MM.1S (cell line): ENCODE results near the gene ACOD1.
"Not testable (repeated sequence)": the region's sequence is repeated elsewhere in the genome, so short reads cannot be mapped to it uniquely, and the experiment has no call there.

Experiments
- DNase-seq: peaks from one replicate; pipeline ENCODE4 v3.0.0-alpha.2; 2015
- H2AFZ ChIP-seq: fragments of 300-600 bp; sonication (generic); 2 replicates; pipeline ENCODE4 v1.6.0; 2016; ENCODE audit warnings: antibody characterized with exemption, low read length
- H3F3A ChIP-seq: fragments of 300-600 bp; sonication (generic); 2 replicates; pipeline ENCODE4 v1.6.1; 2016; ENCODE audit warnings: mild to moderate bottlenecking, antibody characterized with exemption, low read length, moderate library complexity, mixed read lengths; ENCODE audit not compliant: insufficient read depth
- H3K27ac ChIP-seq: fragments of 300-600 bp; sonication (generic); 2 replicates; pipeline ENCODE4 v1.5.1; 2016; ENCODE audit warnings: mild to moderate bottlenecking, low read length
- H3K27me3 ChIP-seq: fragments of 300-600 bp; sonication (generic); replicated peaks from 2 replicates; pipeline ENCODE4 v1.6.0; 2016; ENCODE audit warnings: low read length; ENCODE audit not compliant: insufficient read depth
- H3K36me3 ChIP-seq: fragments of 300-600 bp; sonication (generic); replicated peaks from 2 replicates; pipeline ENCODE4 v1.6.1; 2016; ENCODE audit warnings: mild to moderate bottlenecking, low read length, mixed read lengths; ENCODE audit not compliant: insufficient read depth
- H3K4me1 ChIP-seq: fragments of 300-600 bp; sonication (generic); 2 replicates; pipeline ENCODE4 v1.6.1; 2016; ENCODE audit warnings: low read length, mixed read lengths
- H3K4me2 ChIP-seq: fragments of 300-600 bp; sonication (generic); 2 replicates; pipeline ENCODE4 v1.6.0; 2016; ENCODE audit warnings: low read depth, low read length
- H3K4me3 ChIP-seq: fragments of 300-600 bp; sonication (generic); 2 replicates; pipeline ENCODE4 v1.5.1; 2016; ENCODE audit warnings: low read length, mixed read lengths
- H3K79me2 ChIP-seq: fragments of 300-600 bp; sonication (generic); 2 replicates; pipeline ENCODE4 v1.6.1; 2016; ENCODE audit warnings: mixed run types, low read length, mixed read lengths
- H3K9ac ChIP-seq: fragments of 300-600 bp; sonication (generic); 2 replicates; pipeline ENCODE4 v1.6.1; 2016; ENCODE audit warnings: low read length, mixed read lengths
- H3K9me2 ChIP-seq: fragments of 300-600 bp; sonication (generic); replicated peaks from 2 replicates; pipeline ENCODE4 v1.6.1; 2016; ENCODE audit warnings: mild to moderate bottlenecking, low read length, mixed read lengths; ENCODE audit not compliant: insufficient read depth
- H3K9me3 ChIP-seq: fragments of 300-600 bp; sonication (generic); replicated peaks from 2 replicates; pipeline ENCODE4 v1.6.1; 2016; ENCODE audit warnings: mild to moderate bottlenecking, low read length, mixed read lengths; ENCODE audit not compliant: insufficient read depth
- H4K20me1 ChIP-seq: fragments of 300-600 bp; sonication (generic); 2 replicates; pipeline ENCODE4 v1.6.1; 2016; ENCODE audit warnings: mild to moderate bottlenecking, low read length, moderate library complexity, mixed read lengths; ENCODE audit not compliant: insufficient read depth
- CTCF ChIP-seq: fragments of 300-600 bp; sonication (generic); IDR thresholded peaks from 2 replicates; pipeline ENCODE4 v1.5.1; 2016; ENCODE audit warnings: antibody characterized with exemption, low read length, mixed read lengths
- EZH2 ChIP-seq: fragments of 300-600 bp; sonication (generic); optimal IDR thresholded peaks from 2 replicates; pipeline ENCODE3; 2017; ENCODE audit warnings: low read depth, mild to moderate bottlenecking, antibody characterized with exemption, low read length, mixed read lengths
- EZH2phosphoT487 ChIP-seq: fragments of 300-600 bp; sonication (generic); IDR thresholded peaks from 2 replicates; pipeline ENCODE4 v1.6.1; 2018; ENCODE audit warnings: antibody characterized with exemption, low read length

ACOD1 gene

GRCh38 chr13:76917095-76917494 is 31.2 kb upstream of the ACOD1 start:
- Histone ChIP-seq H3K9me3 (no peaks in the 10 kb centered on the region), H3K4me3 (no peak overlapping the region), H3K9ac (no peak overlapping the region), H3K4me1 (no peaks in the 10 kb centered on the region), H4K20me1 (no peaks in the 10 kb centered on the region), H3K4me2 (no peak overlapping the region), H3K9me2 (no peaks in the 10 kb centered on the region), H3K79me2 (no peaks in the 10 kb centered on the region), H3K27me3 (no peaks in the 10 kb centered on the region), H3K36me3 (no peaks in the 10 kb centered on the region), H2AFZ (no peak overlapping the region), H3K27ac (no peak overlapping the region), H3F3A (no peaks in the 10 kb centered on the region)
- no peak for DNase-seq
- TF ChIP-seq CTCF (no peak), EZH2phosphoT487 (no peak), EZH2 (no peak)

DNA sequence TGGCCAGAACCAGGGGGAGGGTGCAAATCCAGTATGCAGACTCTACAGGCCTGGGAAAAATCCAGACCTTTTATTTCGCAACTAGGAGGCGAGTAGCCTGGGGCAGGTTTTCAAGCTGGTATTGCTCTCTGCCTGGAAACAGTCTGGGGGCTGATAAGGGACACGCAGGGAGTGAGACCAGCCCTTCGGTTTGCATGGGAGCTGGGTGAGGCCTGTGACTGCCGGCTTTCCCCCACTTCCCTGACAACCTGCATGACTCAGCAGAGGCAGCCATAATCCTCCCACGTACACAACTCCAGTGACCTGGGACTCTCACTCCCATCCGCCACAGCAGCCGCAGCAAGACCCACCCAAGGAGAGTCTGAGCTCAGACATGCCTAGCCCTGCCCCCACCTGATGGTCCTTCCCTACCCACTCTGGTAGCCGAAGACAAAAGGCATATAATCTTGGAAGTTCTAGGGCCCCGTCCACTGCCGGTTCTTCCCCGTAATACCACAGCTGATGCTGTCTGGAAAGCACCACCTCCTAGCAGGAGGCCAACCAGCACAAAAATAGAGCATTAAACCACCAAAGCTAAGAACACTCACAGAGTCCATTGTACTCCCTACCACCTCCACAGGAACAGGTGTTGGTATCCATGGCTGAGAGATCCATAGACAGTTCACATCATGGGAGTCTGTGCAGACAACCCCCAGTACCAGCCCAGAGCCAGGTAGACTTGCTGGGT is 30.4 kb upstream of the ACOD1 start:
- H3K27ac ChIP-seq, DNase-seq, H2AFZ ChIP-seq, H3K4me2 ChIP-seq, H3K4me3 ChIP-seq, H3K36me3 ChIP-seq, H3K79me2 ChIP-seq, H3K27me3 ChIP-seq, H4K20me1 ChIP-seq, H3K9me2 ChIP-seq, H3F3A ChIP-seq, H3K9ac ChIP-seq, H3K9me3 ChIP-seq, H3K4me1 ChIP-seq: not testable (repeated sequence)

DNA sequence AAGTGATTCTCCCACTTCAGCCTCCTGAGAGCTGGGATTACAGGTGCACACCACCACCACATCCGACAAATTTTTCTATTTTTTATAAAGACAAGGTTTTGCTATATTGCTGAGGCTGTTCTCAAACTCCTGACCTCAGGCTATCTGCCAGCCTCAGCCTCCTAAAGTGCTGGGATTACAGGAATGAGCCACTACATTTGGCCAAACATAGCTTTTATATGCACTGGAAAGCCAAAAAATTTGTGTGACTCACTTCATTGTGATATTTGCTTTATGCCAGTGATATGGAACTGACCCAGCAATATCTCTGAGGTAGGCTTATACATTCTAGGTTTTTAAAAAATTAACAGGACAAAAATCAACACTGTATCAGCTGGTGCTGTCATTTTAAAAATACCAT is 26.8 kb upstream of the ACOD1 start:
- H3K27ac ChIP-seq, result no peak overlapping the region
- H4K20me1 ChIP-seq, result no peaks in the 10 kb centered on the region
- DNase-seq, result no peak

More for the DNA sequence above, 26.8 kb upstream of the ACOD1 start:
- Histone ChIP-seq H3K79me2 (no peaks in the 10 kb centered on the region), H3K4me3 (no peak overlapping the region), H2AFZ (no peak overlapping the region), H3K4me2 (no peak overlapping the region), H3K36me3 (no peaks in the 10 kb centered on the region), H3K9ac (no peak overlapping the region), H3F3A (no peaks in the 10 kb centered on the region), H3K9me3 (no peaks in the 10 kb centered on the region), H3K4me1 (no peaks in the 10 kb centered on the region), H3K9me2 (no peaks in the 10 kb centered on the region), H3K27me3 (no peaks in the 10 kb centered on the region)
- TF ChIP-seq EZH2phosphoT487 (no peak), EZH2 (no peak), CTCF (no peak)
